ENCODE data around the gene GTF2IRD1. TPM values are rescaled to one million over a fixed set of nuclear protein-coding genes. Genes with fewer than 3 reads are reported as not detected.
A peak's percentile ranks its signal among the peaks of the same experiment; 100 is the strongest.

GTF2IRD1 gene
- total and polyA plus RNA-seq, 2 of the 13 experiments (the other 11 are each of a cell fraction or from before 2014, with no cell fraction given) = 16.5 to 26.7 TPM

GRCh38 chr7:74473116-74473515 is 19.4 kb downstream of the GTF2IRD1 start (continued):
- TF ChIP-seq REXO4 (CRISPR knock-in tag; IDR thresholded peaks at IDR 0.05; ENCODE audit: borderline replicate concordance) (no peak), ZMYM3 (CRISPR knock-in tag; IDR thresholded peaks at IDR 0.05) (no peak), ZNF296 (CRISPR knock-in tag; conservative IDR thresholded peaks at IDR 0.05) (no peak), FOXM1 (CRISPR knock-in tag; IDR thresholded peaks at IDR 0.05) (no peak), ZKSCAN1 (IDR thresholded peaks at IDR 0.05; ENCODE audit: low read length) (no peak), MBD4 (IDR thresholded peaks at IDR 0.05; ENCODE audit: borderline replicate concordance, low read length) (no peak), ZNF510 (CRISPR knock-in tag; IDR thresholded peaks at IDR 0.05; ENCODE audit: low read depth) (no peak)
- TF ChIP-seq, protein P1, sequence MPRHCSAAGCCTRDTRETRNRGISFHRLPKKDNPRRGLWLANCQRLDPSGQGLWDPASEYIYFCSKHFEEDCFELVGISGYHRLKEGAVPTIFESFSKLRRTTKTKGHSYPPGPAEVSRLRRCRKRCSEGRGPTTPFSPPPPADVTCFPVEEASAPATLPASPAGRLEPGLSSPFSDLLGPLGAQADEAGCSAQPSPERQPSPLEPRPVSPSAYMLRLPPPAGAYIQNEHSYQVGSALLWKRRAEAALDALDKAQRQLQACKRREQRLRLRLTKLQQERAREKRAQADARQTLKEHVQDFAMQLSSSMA (CRISPR knock-in tag; IDR thresholded peaks at IDR 0.05) = no peak

DNA sequence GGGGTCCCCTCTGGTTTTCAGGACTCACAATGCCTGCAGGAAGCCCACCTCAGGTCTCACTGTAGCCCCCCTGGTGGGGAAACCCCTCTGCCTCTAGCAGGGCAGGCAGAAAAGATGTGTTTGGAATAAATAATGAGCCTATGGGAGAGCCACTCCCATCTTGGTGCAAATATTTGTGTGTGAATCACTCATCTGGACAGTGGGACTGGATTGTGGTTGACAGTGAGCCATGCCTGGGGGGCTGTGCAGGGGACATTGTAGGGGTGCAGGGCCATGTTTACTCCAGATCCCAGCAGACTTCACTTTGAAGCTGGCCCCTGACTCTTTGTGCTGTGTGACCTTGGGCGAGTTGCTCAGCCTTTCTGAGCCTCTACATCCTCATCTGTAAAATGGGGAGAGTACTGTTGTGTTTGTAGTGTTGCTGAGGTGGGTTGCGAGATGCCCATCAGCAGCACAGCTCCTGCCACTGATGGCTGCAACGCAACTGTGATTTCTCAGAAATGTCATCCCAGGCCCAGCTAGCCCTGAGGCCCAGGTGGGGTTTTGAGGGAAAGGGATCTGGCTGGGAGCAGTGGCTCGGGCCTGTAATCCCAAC is 20.7 kb downstream of the GTF2IRD1 start:
- Histone ChIP-seq H3K4me3 (replicated peaks in 1 of 3; ENCODE audit: insufficient read depth in 1 of 3, low read depth in 2 of 3, low read length in 3 of 3) (no peak overlapping the region), H2AFZ (ENCODE audit: low read length) (no peak overlapping the region), H3K79me2 (ENCODE audit: insufficient read depth, low read length) (peaks cover 13% of the 10 kb centered on the region), H3K9me3 (ENCODE audit: low read length) (no peaks in the 10 kb centered on the region), H3K4me2 (ENCODE audit: low read depth, low read length) (no peak overlapping the region), H3K36me3 (replicated peaks in 1 of 2; ENCODE audit: control insufficient read depth in 1 of 2, insufficient read depth in 2 of 2, low read length in 2 of 2) (peaks cover 0 to 3% of the 10 kb centered on the region in 2 experiments; a peak in 2 of 5 replicates), H3K4me1 (ENCODE audit: insufficient read depth, low read length) (peaks cover 21% of the 10 kb centered on the region), H3K27me3 (ENCODE audit: control insufficient read depth in 1 of 2, insufficient read depth in 2 of 2, low read length in 2 of 2) (no peaks in the 10 kb centered on the region), H4K20me1 (ENCODE audit: insufficient read depth, low read length) (0 out of 2 replicates have a peak, but pooled peaks cover 4% of the 10 kb centered on the region), H3K9ac (ENCODE audit: insufficient read depth, low read depth, low read length) (no peak overlapping the region), H3K27ac (ENCODE audit: extremely low read length, insufficient read depth, low read length) (no peak overlapping the region)
- FAIRE-seq (no peak), ATAC-seq (no peak), DNase-seq (ENCODE audit: low spot score) (no peak)
- CTCF ChIA-PET (ENCODE audit: low intra/inter-chr PET ratio, low total read pairs) = no interaction called here
- in situ Hi-C loops (cut with HindIII; ENCODE audit: extremely low pct_ligation_motif_present, low pct_unique_long_range_greater_than_20kb) (no loop called here), intact Hi-C loops (cut with micrococcal nuclease; ENCODE audit: unreplicated experiment) (no loop called here)
- WGBS (ENCODE audit: low lambda C conversion rate) = 100% methylated on average over 1 of the region's 4 CpGs
- POLR2A ChIA-PET = no interaction called here
- no TSS peak for BruUV-seq (replicated peaks)
- TF ChIP-seq, protein P2, sequence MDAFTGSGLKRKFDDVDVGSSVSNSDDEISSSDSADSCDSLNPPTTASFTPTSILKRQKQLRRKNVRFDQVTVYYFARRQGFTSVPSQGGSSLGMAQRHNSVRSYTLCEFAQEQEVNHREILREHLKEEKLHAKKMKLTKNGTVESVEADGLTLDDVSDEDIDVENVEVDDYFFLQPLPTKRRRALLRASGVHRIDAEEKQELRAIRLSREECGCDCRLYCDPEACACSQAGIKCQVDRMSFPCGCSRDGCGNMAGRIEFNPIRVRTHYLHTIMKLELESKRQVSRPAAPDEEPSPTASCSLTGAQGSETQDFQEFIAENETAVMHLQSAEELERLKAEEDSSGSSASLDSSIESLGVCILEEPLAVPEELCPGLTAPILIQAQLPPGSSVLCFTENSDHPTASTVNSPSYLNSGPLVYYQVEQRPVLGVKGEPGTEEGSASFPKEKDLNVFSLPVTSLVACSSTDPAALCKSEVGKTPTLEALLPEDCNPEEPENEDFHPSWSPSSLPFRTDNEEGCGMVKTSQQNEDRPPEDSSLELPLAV (CRISPR knock-in tag; conservative IDR thresholded peaks at IDR 0.05; ENCODE audit: low read depth) = no peak
- TF ChIP-seq KDM1A (CRISPR knock-in tag; IDR thresholded peaks at IDR 0.05) = 0 out of 2 replicates have a peak, but pooled peaks have one; percentile 25
- TF ChIP-seq, protein P3, sequence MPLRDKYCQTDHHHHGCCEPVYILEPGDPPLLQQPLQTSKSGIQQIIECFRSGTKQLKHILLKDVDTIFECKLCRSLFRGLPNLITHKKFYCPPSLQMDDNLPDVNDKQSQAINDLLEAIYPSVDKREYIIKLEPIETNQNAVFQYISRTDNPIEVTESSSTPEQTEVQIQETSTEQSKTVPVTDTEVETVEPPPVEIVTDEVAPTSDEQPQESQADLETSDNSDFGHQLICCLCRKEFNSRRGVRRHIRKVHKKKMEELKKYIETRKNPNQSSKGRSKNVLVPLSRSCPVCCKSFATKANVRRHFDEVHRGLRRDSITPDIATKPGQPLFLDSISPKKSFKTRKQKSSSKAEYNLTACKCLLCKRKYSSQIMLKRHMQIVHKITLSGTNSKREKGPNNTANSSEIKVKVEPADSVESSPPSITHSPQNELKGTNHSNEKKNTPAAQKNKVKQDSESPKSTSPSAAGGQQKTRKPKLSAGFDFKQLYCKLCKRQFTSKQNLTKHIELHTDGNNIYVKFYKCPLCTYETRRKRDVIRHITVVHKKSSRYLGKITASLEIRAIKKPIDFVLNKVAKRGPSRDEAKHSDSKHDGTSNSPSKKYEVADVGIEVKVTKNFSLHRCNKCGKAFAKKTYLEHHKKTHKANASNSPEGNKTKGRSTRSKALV (CRISPR knock-in tag; IDR thresholded peaks at IDR 0.05) = no peak
- TF ChIP-seq U2AF1 (optimal IDR thresholded peaks at IDR 0.05; ENCODE audit: low read depth, low read length) = no peak
- TF ChIP-seq SNAPC4 (CRISPR knock-in tag; IDR thresholded peaks at IDR 0.05) = no peak
- TF ChIP-seq ZFP62 (CRISPR knock-in tag; IDR thresholded peaks at IDR 0.05) = no peak
- TF ChIP-seq ZNF629 (CRISPR knock-in tag; conservative IDR thresholded peaks at IDR 0.05) = peak; percentile 86
